HEK293 (cell line): Measurements from ENCODE around the gene SPEM2.

Experiments
- KLF10 ChIP-seq: fragments of 450-650 bp; IDR thresholded peaks from 2 replicates; pipeline ENCODE4 v1.5.1; 2018; ENCODE audit warnings: missing biosample characterization, mild to moderate bottlenecking, missing genetic modification characterization
- KLF9 ChIP-seq: fragments of 450-650 bp; formaldehyde crosslinking; IDR thresholded peaks from 2 replicates; pipeline ENCODE4 v1.5.1; 2016; ENCODE audit warnings: missing biosample characterization, missing genetic modification characterization, low read depth
- MYNN ChIP-seq: fragments of 450-650 bp; formaldehyde crosslinking; IDR thresholded peaks from 2 replicates; pipeline ENCODE4 v1.5.1; 2016; ENCODE audit warnings: missing biosample characterization, missing genetic modification characterization, borderline replicate concordance
- MZF1 ChIP-seq: fragments of 450-650 bp; formaldehyde crosslinking; IDR thresholded peaks from 2 replicates; pipeline ENCODE4 v1.5.1; 2017; ENCODE audit warnings: missing biosample characterization, missing genetic modification characterization, borderline replicate concordance
- RBAK ChIP-seq: fragments of 450-650 bp; formaldehyde crosslinking; IDR thresholded peaks from 2 replicates; pipeline ENCODE4 v1.5.1; 2016; ENCODE audit warnings: missing biosample characterization, missing genetic modification characterization
- ZFP37 ChIP-seq: fragments of 450-650 bp; formaldehyde crosslinking; IDR thresholded peaks from 2 replicates; pipeline ENCODE4 v1.5.1; 2016; ENCODE audit warnings: missing biosample characterization, missing genetic modification characterization
- ZNF19 ChIP-seq: fragments of 450-650 bp; formaldehyde crosslinking; IDR thresholded peaks from 2 replicates; pipeline ENCODE4; 2016; ENCODE audit warnings: missing biosample characterization, missing genetic modification characterization, low read depth
- ZNF214 ChIP-seq: fragments of 450-650 bp; formaldehyde crosslinking; IDR thresholded peaks from 2 replicates; pipeline ENCODE4 v1.5.1; 2017; ENCODE audit warnings: missing biosample characterization, mild to moderate bottlenecking, missing genetic modification characterization, borderline replicate concordance
- ZNF266 ChIP-seq: fragments of 450-650 bp; formaldehyde crosslinking; IDR thresholded peaks from 2 replicates; pipeline ENCODE4 v1.5.1; 2016; ENCODE audit warnings: missing biosample characterization, missing genetic modification characterization, low read depth
- ZNF274 ChIP-seq, 2 experiments: fragments of 200-500 bp in 1 of 2; fragments of 450-650 bp in 1 of 2; sonication (Bioruptor generic) in 1 of 2; formaldehyde crosslinking in 1 of 2; IDR thresholded peaks; 2 replicates each; pipeline versions ENCODE4 v1.5.1 to v1.6.1; 2014 to 2016; ENCODE audit warnings: borderline replicate concordance in 1 of 2, inconsistent platforms in 1 of 2, low read length in 1 of 2, missing biosample characterization in 1 of 2, missing genetic modification characterization in 1 of 2
- ZNF354C ChIP-seq: fragments of 450-650 bp; formaldehyde crosslinking; IDR thresholded peaks from 2 replicates; pipeline ENCODE4 v1.5.1; 2016; ENCODE audit warnings: missing biosample characterization, missing genetic modification characterization, low read depth, borderline replicate concordance
- ZNF571 ChIP-seq: fragments of 450-650 bp; formaldehyde crosslinking; IDR thresholded peaks from 2 replicates; pipeline ENCODE4 v1.5.0; 2017; ENCODE audit warnings: missing biosample characterization, missing genetic modification characterization
- ZNF610 ChIP-seq: fragments of 450-650 bp; formaldehyde crosslinking; IDR thresholded peaks from 2 replicates; pipeline ENCODE4 v1.5.1; 2016; ENCODE audit warnings: missing biosample characterization, missing genetic modification characterization, borderline replicate concordance
- ZNF707 ChIP-seq: fragments of 450-650 bp; formaldehyde crosslinking; IDR thresholded peaks from 2 replicates; pipeline ENCODE4 v1.5.1; 2016; ENCODE audit warnings: missing biosample characterization, missing genetic modification characterization
- ZNF747 ChIP-seq: fragments of 450-650 bp; formaldehyde crosslinking; IDR thresholded peaks from 2 replicates; pipeline ENCODE4 v1.5.1; 2016; ENCODE audit warnings: missing biosample characterization, missing genetic modification characterization
- ZNF76 ChIP-seq: fragments of 450-650 bp; formaldehyde crosslinking; IDR thresholded peaks from 2 replicates; pipeline ENCODE4; 2016; ENCODE audit warnings: low read depth, missing biosample characterization, missing genetic modification characterization, borderline replicate concordance
- ZNF768 ChIP-seq: fragments of 450-650 bp; formaldehyde crosslinking; IDR thresholded peaks from 2 replicates; pipeline ENCODE4 v1.5.1; 2018; ENCODE audit warnings: missing biosample characterization, mild to moderate bottlenecking, missing genetic modification characterization
- ZSCAN23 ChIP-seq: fragments of 450-650 bp; formaldehyde crosslinking; IDR thresholded peaks from 2 replicates; pipeline ENCODE4 v1.5.1; 2016; ENCODE audit warnings: missing biosample characterization, missing genetic modification characterization
- ZSCAN30 ChIP-seq: fragments of 450-650 bp; IDR thresholded peaks from 2 replicates; pipeline ENCODE4 v1.5.1; 2018; ENCODE audit warnings: missing biosample characterization, mild to moderate bottlenecking, missing genetic modification characterization, moderate library complexity
- ZXDB ChIP-seq: fragments of 450-650 bp; formaldehyde crosslinking; IDR thresholded peaks from 2 replicates; pipeline ENCODE4 v1.5.1; 2016; ENCODE audit warnings: missing biosample characterization, missing genetic modification characterization
- TF ChIP-seq, protein P1 (sequence below): fragments of 450-650 bp; formaldehyde crosslinking; IDR thresholded peaks from 2 replicates; pipeline ENCODE4 v1.5.1; 2016; ENCODE audit warnings: missing biosample characterization, missing genetic modification characterization
- TF ChIP-seq, protein P2 (sequence below): fragments of 450-650 bp; IDR thresholded peaks from 2 replicates; pipeline ENCODE4 v1.5.1; 2018; ENCODE audit warnings: missing biosample characterization, missing genetic modification characterization
- TF ChIP-seq, protein P3 (sequence below): fragments of 450-650 bp; formaldehyde crosslinking; IDR thresholded peaks from 2 replicates; pipeline ENCODE4 v1.5.1; 2017; ENCODE audit warnings: missing biosample characterization, mild to moderate bottlenecking, missing genetic modification characterization, moderate library complexity
- TF ChIP-seq, protein P4 (sequence below): fragments of 450-650 bp; formaldehyde crosslinking; IDR thresholded peaks from 2 replicates; pipeline ENCODE4 v1.5.1; 2016; ENCODE audit warnings: missing biosample characterization, missing genetic modification characterization, borderline replicate concordance
- TF ChIP-seq, protein P5 (sequence below): fragments of 450-650 bp; formaldehyde crosslinking; IDR thresholded peaks from 2 replicates; pipeline ENCODE4 v1.5.1; 2016; ENCODE audit warnings: missing biosample characterization, missing genetic modification characterization
- TF ChIP-seq, protein P6 (sequence below): IDR thresholded peaks from 2 replicates; pipeline ENCODE4 v1.6.1; 2011; ENCODE audit warnings: mild to moderate bottlenecking, low read depth, low read length, borderline replicate concordance
- TF ChIP-seq, protein P7 (sequence below): fragments of 450-650 bp; formaldehyde crosslinking; IDR thresholded peaks from 2 replicates; pipeline ENCODE4 v1.5.1; 2016; ENCODE audit warnings: missing biosample characterization, missing genetic modification characterization
- TF ChIP-seq, protein P8 (sequence below): fragments of 450-650 bp; formaldehyde crosslinking; IDR thresholded peaks from 2 replicates; pipeline ENCODE4 v1.5.1; 2016; ENCODE audit warnings: missing biosample characterization, missing genetic modification characterization

SPEM2 gene

DNA sequence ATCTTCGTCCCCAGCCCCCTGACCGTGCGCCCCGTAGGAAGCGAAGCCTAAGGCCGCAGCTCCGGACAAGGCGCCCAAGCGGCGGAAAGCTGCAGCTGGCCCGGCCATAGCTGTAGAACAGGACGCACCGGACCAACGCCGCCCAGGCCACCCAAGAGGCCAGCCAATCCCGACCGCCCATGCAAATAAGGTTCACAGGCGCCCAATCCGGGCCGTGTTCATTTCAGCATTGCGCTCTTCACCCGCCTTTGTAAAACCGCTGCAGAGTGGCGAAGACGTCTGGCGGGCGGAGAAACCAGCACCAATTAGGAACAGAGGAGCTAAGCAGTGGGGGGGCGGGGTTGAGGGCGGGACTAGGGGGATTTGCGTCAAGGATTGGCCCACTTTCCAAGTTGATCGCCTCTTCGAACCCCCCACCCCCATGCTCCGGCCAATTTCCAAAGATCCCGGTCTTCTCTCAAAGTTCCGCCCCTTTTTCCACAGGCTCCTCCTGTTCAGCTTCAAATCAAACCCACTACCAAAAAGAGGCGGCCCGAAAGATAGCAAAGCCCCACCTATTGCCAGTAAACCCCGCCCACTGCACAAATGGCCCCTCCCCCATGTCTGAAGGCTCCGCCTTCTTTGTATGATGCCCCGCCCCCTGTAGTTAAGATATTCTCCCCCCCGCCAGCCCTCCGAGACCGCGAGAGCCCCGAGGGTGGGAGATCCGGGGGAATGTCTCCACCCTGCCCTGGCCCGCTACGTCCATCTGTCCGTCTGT, 21.3 kb upstream of the SPEM2 start, which contains the start of gene TMEM256 (continued):
- TF ChIP-seq, protein P1, sequence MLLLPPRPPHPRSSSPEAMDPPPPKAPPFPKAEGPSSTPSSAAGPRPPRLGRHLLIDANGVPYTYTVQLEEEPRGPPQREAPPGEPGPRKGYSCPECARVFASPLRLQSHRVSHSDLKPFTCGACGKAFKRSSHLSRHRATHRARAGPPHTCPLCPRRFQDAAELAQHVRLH (tag by site-specific recombination) = no peak
- TF ChIP-seq, protein P2, sequence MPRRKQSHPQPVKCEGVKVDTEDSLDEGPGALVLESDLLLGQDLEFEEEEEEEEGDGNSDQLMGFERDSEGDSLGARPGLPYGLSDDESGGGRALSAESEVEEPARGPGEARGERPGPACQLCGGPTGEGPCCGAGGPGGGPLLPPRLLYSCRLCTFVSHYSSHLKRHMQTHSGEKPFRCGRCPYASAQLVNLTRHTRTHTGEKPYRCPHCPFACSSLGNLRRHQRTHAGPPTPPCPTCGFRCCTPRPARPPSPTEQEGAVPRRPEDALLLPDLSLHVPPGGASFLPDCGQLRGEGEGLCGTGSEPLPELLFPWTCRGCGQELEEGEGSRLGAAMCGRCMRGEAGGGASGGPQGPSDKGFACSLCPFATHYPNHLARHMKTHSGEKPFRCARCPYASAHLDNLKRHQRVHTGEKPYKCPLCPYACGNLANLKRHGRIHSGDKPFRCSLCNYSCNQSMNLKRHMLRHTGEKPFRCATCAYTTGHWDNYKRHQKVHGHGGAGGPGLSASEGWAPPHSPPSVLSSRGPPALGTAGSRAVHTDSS (tag by site-specific recombination) = no peak
- TF ChIP-seq, protein P3, sequence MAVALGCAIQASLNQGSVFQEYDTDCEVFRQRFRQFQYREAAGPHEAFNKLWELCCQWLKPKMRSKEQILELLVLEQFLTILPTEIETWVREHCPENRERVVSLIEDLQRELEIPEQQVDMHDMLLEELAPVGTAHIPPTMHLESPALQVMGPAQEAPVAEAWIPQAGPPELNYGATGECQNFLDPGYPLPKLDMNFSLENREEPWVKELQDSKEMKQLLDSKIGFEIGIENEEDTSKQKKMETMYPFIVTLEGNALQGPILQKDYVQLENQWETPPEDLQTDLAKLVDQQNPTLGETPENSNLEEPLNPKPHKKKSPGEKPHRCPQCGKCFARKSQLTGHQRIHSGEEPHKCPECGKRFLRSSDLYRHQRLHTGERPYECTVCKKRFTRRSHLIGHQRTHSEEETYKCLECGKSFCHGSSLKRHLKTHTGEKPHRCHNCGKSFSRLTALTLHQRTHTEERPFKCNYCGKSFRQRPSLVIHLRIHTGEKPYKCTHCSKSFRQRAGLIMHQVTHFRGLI (tag by site-specific recombination) = peak; percentile 78
- TF ChIP-seq ZXDB (tag by site-specific recombination) (no peak; the same call in 1 of the 2 replicates), ZNF76 (0 out of 2 replicates have a peak, but pooled peaks have one; percentile 16), RBAK (tag by site-specific recombination) (no peak), ZNF707 (tag by site-specific recombination) (no peak), ZFP37 (tag by site-specific recombination) (no peak), KLF9 (tag by site-specific recombination) (peak; percentile 73), ZNF571 (tag by site-specific recombination) (no peak), ZNF610 (tag by site-specific recombination) (no peak), ZSCAN30 (tag by site-specific recombination) (no peak), ZNF19 (no peak), ZNF354C (no peak), MZF1 (tag by site-specific recombination) (no peak), ZNF274 (IDR thresholded peaks at IDR 0.05; ENCODE audit: low read length) (no peak), ZNF274 (tag by site-specific recombination; IDR thresholded peaks at IDR 0.05; ENCODE audit: borderline replicate concordance) (no peak), ZNF747 (tag by site-specific recombination) (no peak), KLF10 (tag by site-specific recombination) (peak; percentile 65; the same call in 1 of the 2 replicates), ZSCAN23 (no peak), MYNN (no peak), ZNF266 (tag by site-specific recombination) (no peak), ZNF214 (tag by site-specific recombination) (no peak), ZNF768 (tag by site-specific recombination) (no peak)
- TF ChIP-seq, protein P4, sequence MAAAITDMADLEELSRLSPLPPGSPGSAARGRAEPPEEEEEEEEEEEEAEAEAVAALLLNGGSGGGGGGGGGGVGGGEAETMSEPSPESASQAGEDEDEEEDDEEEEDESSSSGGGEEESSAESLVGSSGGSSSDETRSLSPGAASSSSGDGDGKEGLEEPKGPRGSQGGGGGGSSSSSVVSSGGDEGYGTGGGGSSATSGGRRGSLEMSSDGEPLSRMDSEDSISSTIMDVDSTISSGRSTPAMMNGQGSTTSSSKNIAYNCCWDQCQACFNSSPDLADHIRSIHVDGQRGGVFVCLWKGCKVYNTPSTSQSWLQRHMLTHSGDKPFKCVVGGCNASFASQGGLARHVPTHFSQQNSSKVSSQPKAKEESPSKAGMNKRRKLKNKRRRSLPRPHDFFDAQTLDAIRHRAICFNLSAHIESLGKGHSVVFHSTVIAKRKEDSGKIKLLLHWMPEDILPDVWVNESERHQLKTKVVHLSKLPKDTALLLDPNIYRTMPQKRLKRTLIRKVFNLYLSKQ (tag by site-specific recombination) = no peak
- TF ChIP-seq, protein P5, sequence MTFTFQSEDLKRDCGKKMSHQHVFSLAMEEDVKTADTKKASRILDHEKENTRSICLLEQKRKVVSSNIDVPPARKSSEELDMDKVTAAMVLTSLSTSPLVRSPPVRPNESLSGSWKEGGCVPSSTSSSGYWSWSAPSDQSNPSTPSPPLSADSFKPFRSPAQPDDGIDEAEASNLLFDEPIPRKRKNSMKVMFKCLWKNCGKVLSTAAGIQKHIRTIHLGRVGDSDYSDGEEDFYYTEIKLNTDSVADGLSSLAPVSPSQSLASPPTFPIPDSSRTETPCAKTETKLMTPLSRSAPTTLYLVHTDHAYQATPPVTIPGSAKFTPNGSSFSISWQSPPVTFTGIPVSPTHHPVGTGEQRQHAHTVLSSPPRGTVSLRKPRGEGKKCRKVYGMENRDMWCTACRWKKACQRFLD (tag by site-specific recombination) = no peak
- TF ChIP-seq, protein P6, sequence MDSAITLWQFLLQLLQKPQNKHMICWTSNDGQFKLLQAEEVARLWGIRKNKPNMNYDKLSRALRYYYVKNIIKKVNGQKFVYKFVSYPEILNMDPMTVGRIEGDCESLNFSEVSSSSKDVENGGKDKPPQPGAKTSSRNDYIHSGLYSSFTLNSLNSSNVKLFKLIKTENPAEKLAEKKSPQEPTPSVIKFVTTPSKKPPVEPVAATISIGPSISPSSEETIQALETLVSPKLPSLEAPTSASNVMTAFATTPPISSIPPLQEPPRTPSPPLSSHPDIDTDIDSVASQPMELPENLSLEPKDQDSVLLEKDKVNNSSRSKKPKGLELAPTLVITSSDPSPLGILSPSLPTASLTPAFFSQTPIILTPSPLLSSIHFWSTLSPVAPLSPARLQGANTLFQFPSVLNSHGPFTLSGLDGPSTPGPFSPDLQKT = no peak
- TF ChIP-seq, protein P7, sequence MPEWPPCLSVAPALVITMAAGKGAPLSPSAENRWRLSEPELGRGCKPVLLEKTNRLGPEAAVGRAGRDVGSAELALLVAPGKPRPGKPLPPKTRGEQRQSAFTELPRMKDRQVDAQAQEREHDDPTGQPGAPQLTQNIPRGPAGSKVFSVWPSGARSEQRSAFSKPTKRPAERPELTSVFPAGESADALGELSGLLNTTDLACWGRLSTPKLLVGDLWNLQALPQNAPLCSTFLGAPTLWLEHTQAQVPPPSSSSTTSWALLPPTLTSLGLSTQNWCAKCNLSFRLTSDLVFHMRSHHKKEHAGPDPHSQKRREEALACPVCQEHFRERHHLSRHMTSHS (tag by site-specific recombination) = no peak
- TF ChIP-seq, protein P8, sequence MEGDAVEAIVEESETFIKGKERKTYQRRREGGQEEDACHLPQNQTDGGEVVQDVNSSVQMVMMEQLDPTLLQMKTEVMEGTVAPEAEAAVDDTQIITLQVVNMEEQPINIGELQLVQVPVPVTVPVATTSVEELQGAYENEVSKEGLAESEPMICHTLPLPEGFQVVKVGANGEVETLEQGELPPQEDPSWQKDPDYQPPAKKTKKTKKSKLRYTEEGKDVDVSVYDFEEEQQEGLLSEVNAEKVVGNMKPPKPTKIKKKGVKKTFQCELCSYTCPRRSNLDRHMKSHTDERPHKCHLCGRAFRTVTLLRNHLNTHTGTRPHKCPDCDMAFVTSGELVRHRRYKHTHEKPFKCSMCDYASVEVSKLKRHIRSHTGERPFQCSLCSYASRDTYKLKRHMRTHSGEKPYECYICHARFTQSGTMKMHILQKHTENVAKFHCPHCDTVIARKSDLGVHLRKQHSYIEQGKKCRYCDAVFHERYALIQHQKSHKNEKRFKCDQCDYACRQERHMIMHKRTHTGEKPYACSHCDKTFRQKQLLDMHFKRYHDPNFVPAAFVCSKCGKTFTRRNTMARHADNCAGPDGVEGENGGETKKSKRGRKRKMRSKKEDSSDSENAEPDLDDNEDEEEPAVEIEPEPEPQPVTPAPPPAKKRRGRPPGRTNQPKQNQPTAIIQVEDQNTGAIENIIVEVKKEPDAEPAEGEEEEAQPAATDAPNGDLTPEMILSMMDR (tag by site-specific recombination) = no peak
